Glomerular visceral epithelial cell (primary cell): ENCODE results near the gene PTPRD.

ENCODE experiments used
- DNase-seq: peaks from one replicate; pipeline ENCODE4 v3.0.0-alpha.2; 2016; ENCODE audit errors: extremely low spot score

PTPRD gene

GRCh38 chr9:8585036-8585435, 2027.8 kb downstream of the PTPRD start:
- no peak for DNase-seq

GRCh38 chr9:8579661-8580060, 2033.1 kb downstream of the PTPRD start:
- DNase-seq: peak; percentile 25

GRCh38 chr9:8576741-8577140, 2036.1 kb downstream of the PTPRD start:
- DNase-seq: no peak

GRCh38 chr9:8574846-8575245, 2038.0 kb downstream of the PTPRD start:
- no peak for DNase-seq

- no peak for DNase-seq
These were observed 2040.6 kb downstream of the PTPRD start for GRCh38 chr9:8572209-8572608.

GRCh38 chr9:8571643-8572042, 2041.2 kb downstream of the PTPRD start:
- no peak for DNase-seq

GRCh38 chr9:8570776-8571175, 2042.0 kb downstream of the PTPRD start:
- DNase-seq: no peak

GRCh38 chr9:8569823-8570222, 2043.0 kb downstream of the PTPRD start:
- no peak for DNase-seq

- no peak for DNase-seq
These were observed 2044.7 kb downstream of the PTPRD start for GRCh38 chr9:8567963-8568579.

GRCh38 chr9:8564960-8565359, 2047.8 kb downstream of the PTPRD start:
- no peak for DNase-seq

- DNase-seq: no peak
These were observed 2052.0 kb downstream of the PTPRD start for GRCh38 chr9:8560560-8561525.

GRCh38 chr9:8558176-8558575, 2054.6 kb downstream of the PTPRD start:
- peak; percentile 29 for DNase-seq

GRCh38 chr9:8555762-8556500, 2056.9 kb downstream of the PTPRD start:
- DNase-seq: no peak

GRCh38 chr9:8553444-8553843, 2059.4 kb downstream of the PTPRD start:
- no peak for DNase-seq

GRCh38 chr9:8552732-8553131, 2060.1 kb downstream of the PTPRD start:
- DNase-seq: no peak

GRCh38 chr9:8549214-8549613, 2063.6 kb downstream of the PTPRD start:
- no peak for DNase-seq

- DNase-seq: no peak
These were observed 2069.6 kb downstream of the PTPRD start for GRCh38 chr9:8543219-8543618.

GRCh38 chr9:8542537-8542936, 2070.3 kb downstream of the PTPRD start:
- DNase-seq: no peak

- DNase-seq: no peak
These were observed 2073.1 kb downstream of the PTPRD start for GRCh38 chr9:8539681-8540197.

GRCh38 chr9:8536845-8537244, 2076.0 kb downstream of the PTPRD start:
- no peak for DNase-seq

- no peak for DNase-seq
These were observed 2078.0 kb downstream of the PTPRD start for GRCh38 chr9:8534828-8535227.

GRCh38 chr9:8533681-8534080, 2079.1 kb downstream of the PTPRD start:
- no peak for DNase-seq
